GM19351 (cell line): ENCODE data around the gene PRRT1B.
"Not testable (repeated sequence)": the region's sequence is repeated elsewhere in the genome, so short reads cannot be mapped to it uniquely, and the experiment has no call there.

Experiments
- ATAC-seq: cut with Tn5 transposase; IDR thresholded peaks from one replicate; pipeline ENCODE4 v1.9.1; 2021; ENCODE audit warnings: mild to moderate bottlenecking, moderate library complexity; ENCODE audit not compliant: unreplicated experiment

Gene PRRT1B

GRCh38 chr9:131549186-131549585 lies 3.9 kb downstream of the PRRT1B start:
- not testable (repeated sequence) for ATAC-seq

DNA sequence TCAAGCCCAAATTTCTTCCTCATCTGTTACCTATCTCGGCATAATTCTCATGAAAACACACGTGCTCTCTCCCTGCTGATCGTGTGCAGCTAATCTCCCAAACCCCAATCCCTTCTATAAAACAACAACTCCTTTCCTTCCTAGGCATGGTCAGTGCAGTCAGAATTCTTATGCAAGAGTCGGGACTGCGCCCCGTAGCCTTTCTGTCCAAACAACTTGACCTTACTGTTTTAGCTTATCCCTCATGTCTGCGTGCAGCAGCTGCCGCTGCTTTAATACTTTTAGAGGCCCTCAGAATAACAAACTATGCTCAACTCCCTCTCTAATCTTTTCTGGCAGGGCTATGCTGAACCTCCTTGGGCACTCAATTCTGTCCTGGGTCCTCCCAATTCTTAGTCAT lies 5.1 kb downstream of the PRRT1B start:
- not testable (repeated sequence) for ATAC-seq

GRCh38 chr9:131552030-131552429 lies 6.7 kb downstream of the PRRT1B start:
- no peak for ATAC-seq

GRCh38 chr9:131554087-131554842 lies 8.9 kb downstream of the PRRT1B start:
- ATAC-seq = no peak

DNA sequence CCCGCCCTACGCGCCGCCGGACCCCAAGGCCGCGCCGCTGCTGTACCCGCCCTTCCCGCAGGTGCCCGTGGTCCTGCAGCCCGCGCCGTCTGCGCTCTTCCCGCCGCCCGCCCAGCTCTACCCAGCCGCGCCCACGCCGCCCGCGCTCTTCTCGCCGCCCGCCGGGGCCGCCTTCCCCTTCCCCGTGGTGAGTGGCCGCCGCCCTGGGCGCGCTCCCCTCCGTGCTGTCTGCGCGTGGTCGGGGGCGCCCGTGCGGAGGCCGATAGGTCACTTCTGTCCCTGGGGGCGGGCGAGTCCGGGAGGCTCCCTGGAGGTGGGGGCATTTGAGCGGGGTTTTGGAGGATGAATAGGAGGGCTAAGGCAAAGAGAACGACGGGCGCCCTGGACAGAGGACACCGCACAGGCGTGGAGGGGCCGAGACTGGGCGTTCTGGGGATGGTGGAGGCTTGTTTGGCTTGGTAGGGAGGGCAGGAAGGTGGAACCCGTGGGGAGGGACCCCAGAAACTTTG lies 9.6 kb downstream of the PRRT1B start:
- ATAC-seq = no peak

DNA sequence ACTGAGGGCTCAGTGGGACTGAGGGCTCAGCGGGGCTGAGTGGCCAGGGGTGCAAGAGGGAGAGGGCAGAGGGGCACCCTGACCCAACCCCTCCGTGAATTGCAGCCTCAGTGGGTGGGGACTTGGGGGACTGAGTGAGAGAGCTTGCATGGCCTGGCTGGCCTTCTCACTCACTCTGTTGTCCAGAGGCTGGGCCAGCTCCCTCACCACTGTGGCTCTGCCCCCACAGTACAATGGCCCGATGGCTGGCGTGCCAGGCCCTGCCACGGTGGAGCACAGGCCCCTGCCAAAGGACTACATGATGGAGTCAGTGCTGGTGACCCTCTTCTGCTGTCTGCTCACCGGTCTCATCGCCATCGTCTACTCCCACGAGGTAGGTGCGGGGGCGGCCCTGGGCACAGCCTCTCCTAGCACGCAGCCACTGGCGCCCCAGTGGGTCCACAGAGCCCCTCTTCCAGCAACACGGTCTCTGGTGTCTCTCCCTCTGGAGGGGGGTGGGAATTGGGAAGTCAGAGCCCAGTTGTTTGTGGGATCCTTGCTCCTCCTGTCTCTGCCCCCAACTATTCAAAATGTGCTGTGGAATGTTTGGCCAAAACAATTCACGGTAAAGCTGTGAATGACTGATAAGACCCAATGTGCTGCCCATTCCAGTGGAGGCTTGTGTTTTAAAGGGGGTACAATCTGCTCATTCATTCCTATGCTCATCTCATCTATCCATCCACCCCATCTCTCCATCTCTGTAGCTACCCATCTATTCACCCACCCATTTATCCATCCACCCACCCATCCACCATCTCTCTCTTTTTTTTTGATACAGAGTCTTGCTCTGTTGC lies 10.7 kb downstream of the PRRT1B start:
- ATAC-seq = no peak

- no peak for ATAC-seq
These were observed 12.7 kb downstream of the PRRT1B start for GRCh38 chr9:131557855-131558548.

DNA sequence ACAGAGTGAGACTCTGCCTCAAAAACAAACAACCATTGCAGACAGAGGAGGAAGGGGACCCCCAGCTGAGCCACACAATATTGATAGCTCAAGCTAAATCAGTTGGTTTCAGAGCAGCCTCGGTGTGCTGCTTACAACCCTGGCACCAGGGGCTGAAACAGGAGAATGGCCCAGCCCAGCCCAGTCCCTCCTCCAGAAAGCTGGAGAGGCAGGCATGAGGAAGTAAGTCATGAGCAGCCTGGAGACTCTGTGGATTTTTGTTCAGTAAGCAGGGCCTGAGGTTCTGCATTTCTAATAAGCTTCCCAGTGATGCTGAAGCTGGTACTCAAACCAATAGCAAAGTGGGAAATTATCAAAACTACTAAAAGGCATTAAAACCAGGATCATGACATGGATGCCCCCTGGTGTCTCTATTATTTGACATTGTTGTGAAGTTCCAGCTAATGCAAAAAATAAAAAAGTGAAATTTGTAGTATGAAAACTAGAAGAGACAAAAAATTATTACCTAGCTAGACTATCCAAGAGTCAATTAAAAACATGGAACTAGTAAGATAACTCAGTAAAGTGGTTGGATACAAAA lies 14.2 kb downstream of the PRRT1B start:
- ATAC-seq = no peak

- no peak for ATAC-seq
These were observed 17.0 kb downstream of the PRRT1B start for GRCh38 chr9:131562032-131562959.

DNA sequence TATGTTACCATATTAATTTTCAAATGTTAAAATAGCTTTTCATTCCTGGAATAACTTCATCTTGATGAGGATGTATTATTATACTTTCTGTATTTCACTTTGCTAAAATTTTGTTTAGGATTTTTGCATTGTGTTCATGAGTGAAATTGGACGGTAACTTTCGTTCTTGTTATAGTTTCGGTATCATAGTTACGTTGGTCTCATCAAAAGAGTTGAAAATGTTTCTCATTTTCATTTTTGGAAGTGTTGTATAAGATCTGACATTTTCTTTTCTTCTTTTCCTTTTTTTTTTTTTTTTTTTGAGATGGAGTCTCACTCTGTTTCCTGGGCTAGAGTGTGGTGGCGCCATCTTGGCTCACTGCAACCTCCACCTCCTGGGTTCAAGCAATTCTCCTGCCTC lies 20.0 kb downstream of the PRRT1B start:
- ATAC-seq = no peak

DNA sequence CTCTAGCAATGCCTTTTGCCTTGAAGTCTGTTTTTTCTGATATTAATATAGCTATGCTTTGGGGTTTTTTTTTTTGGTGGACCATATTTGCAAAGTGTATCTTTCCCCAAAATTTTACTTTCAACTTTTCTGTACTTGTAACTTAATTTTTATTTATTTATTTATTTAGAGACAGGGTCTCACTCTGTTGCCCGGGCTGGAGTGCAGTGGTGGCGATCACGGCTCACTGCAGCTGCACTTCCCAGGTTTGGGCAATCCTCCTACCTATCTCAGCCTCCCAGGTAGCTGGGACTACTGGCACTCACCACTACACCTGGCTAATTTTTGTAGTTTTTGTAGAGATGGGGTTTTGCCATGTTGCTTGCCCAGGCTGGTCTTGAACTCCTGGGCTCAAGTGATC lies 20.8 kb downstream of the PRRT1B start:
- ATAC-seq = no peak

GRCh38 chr9:131567910-131568309 lies 22.6 kb downstream of the PRRT1B start:
- ATAC-seq = no peak

GRCh38 chr9:131574730-131575640 lies 29.7 kb downstream of the PRRT1B start:
- ATAC-seq = no peak

DNA sequence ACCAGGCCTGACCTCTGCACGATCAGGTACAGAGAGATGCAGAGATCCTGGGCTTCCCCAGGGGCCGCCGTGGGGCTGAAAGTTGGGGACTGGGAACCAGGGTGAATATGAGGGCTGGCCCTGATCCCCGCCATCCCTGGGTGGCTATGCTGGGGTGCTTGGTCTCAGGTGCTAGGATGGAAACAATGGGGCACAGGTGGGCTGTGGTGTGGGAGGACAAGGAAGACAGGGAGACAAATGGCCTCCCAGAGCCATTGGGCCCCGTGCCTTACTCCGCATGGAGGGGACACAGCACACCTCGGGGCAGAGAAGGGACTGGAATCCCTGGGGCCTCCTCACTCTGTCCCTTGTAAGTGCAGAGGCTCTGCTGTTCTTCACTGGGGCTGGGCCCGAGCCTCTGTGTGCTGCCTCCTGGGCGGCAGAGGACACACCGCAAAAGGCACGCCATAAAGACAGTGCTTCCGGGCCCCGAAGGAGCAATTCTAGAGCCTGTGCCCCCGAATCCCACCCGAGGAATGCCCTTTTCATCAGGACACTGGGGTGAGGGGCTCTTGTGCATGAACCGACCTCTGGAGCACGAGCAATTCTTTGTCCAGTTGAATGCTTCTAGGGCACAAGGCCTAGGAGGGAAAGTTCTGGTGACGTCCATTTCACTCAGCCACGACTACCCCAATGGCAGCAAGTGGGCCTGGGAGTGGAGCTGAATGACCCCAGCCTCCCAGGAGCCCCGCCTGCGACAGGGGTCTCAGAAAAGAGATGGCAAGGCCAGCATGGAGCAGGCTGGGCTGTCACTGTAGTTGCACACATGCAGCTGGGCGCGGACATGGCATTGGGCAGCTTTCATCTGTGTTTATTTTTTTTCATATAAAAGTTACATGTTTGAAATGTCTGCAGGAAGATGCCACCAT lies 30.9 kb downstream of the PRRT1B start:
- ATAC-seq = no peak

DNA sequence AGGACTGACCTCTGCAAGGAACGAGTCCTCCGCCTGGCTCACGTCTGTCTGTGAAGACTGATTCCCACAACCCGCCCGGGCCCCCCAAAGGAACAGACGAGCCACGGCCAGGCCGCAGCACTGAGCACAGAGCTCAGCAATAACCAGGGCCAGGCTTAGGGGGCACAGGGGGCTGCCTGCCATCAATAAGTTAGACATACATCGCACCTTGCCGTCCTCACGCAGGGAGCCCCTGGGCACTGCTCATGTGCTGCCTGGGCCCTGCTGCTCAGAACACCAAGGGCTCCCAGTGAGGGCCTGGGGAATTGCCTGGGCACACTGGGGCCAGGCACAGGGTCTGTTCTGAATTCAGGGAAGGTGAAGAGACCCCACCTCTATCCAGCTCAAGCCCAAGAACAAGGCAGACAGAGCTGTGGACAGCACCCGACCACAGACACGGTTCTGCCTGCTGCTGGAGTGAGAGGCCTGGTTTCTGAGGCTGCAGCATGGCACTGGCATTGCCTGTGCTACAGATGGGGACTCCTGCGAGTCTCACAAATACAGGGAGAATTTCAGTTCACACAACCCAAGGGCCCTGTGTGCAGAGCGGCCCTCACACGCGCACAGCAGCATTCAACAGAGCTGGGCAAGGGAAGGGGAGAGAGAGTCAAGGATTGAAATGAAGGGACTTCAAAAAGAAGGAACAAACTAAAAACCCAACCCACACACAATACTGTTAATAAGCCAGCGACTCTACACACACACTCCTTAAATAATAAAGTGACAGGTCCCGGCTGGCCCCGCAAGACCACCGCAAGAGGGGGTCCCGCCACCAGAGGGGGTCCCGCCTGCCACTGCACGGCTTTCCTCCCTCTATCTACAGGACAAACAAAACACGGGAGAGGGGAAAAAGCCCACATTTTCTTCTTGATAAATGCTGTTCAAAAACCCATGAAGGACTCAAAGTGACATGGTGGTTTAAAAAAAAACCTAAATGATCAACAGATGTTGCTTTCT lies 32.0 kb downstream of the PRRT1B start:
- ATAC-seq = no peak

- no peak for ATAC-seq
These were observed 32.7 kb downstream of the PRRT1B start for GRCh38 chr9:131578021-131578420.
